IMR-90 (cell line): ENCODE measurements around the gene CDKAL1. TPM values are rescaled to one million over a fixed set of nuclear protein-coding genes. Genes with fewer than 3 reads are reported as not detected.

Source experiments
- ATAC-seq: fragments of 200-7000 bp; cut with Tn5 transposase; 2 replicates; pipeline ENCODE4 v1.9.1; 2020; ENCODE audit warnings: low read depth, mild to moderate bottlenecking, moderate library complexity
- BruUV-seq: library from RNA; stranded (reverse); fragments of 400-500 nt; replicated peaks from 2 replicates; lab custom pipeline; 2021; lab: Mats Ljungman, UMichigan
- CTCF ChIA-PET: fragments of 300-600 bp; formaldehyde crosslinking; extraction: SDS; loops from one replicate; lab custom pipeline; 2021; ENCODE audit warnings: antibody characterized with exemption; lab: Yijun Ruan, JAX
- POLR2A ChIA-PET: fragments of 300-600 bp; sonication (Branson Sonifier 250); formaldehyde crosslinking; loops from one replicate; lab custom pipeline; 2022; ENCODE audit warnings: antibody characterized with exemption; ENCODE audit not compliant: unreplicated experiment; lab: Charles Lee
- DNase-seq: peaks from one replicate; pipeline ENCODE4 v3.0.0; 2013
- H2AFZ ChIP-seq: replicated peaks from 2 replicates; pipeline ENCODE3; 2013; ENCODE audit warnings: low read length, mild to moderate bottlenecking; ENCODE audit not compliant: poor library complexity
- H2AK5ac ChIP-seq: 2 replicates; pipeline ENCODE4 v1.6.1; 2013; ENCODE audit warnings: low read depth, low read length, inconsistent platforms
- H2AK9ac ChIP-seq: replicated peaks from 2 replicates; pipeline ENCODE3; 2013; ENCODE audit warnings: mild to moderate bottlenecking, low read depth, low read length, moderate library complexity; ENCODE audit not compliant: poor library complexity
- H2BK120ac ChIP-seq: 2 replicates; pipeline ENCODE4 v1.6.1; 2013; ENCODE audit warnings: low read depth, low read length, inconsistent platforms
- H2BK15ac ChIP-seq: 3 replicates; pipeline ENCODE4 v1.6.1; 2013; ENCODE audit warnings: low read depth, low read length, inconsistent platforms
- H2BK20ac ChIP-seq: 2 replicates; pipeline ENCODE4 v1.6.1; 2013; ENCODE audit warnings: low read depth, mild to moderate bottlenecking, inconsistent platforms, low read length, moderate library complexity
- H2BK5ac ChIP-seq: 2 replicates; pipeline ENCODE4 v1.6.1; 2013; ENCODE audit warnings: mild to moderate bottlenecking, low read depth, low read length, inconsistent platforms; ENCODE audit not compliant: poor library complexity, severe bottlenecking
- H3K14ac ChIP-seq: replicated peaks from 2 replicates; pipeline ENCODE4 v1.6.1; 2013; ENCODE audit warnings: low read depth, low read length, inconsistent platforms
- H3K18ac ChIP-seq: 2 replicates; pipeline ENCODE4 v1.6.1; 2013; ENCODE audit warnings: low read depth, low read length, control low read depth
- H3K23ac ChIP-seq: 2 replicates; pipeline ENCODE4 v1.6.1; 2013; ENCODE audit warnings: low read depth, low read length, inconsistent platforms
- H3K27ac ChIP-seq: 2 replicates; pipeline ENCODE4 v1.5.1; 2013; ENCODE audit warnings: mild to moderate bottlenecking, control low read depth, low read length; ENCODE audit not compliant: insufficient read depth
- H3K27me3 ChIP-seq: 2 replicates; pipeline ENCODE4 v1.6.1; 2013; ENCODE audit warnings: low read length; ENCODE audit not compliant: control insufficient read depth, insufficient read depth
- H3K36me3 ChIP-seq: 2 replicates; pipeline ENCODE4 v1.6.1; 2013; ENCODE audit warnings: low read length, mixed read lengths; ENCODE audit not compliant: control insufficient read depth, insufficient read depth
- H3K4ac ChIP-seq: 2 replicates; pipeline ENCODE4 v1.6.1; 2013; ENCODE audit warnings: low read depth, low read length, inconsistent platforms
- H3K4me1 ChIP-seq: 2 replicates; pipeline ENCODE4 v1.6.1; 2013; ENCODE audit warnings: low read length, mixed read lengths; ENCODE audit not compliant: control insufficient read depth, insufficient read depth
- H3K4me2 ChIP-seq: 2 replicates; pipeline ENCODE4 v1.6.1; 2013; ENCODE audit warnings: low read depth, mild to moderate bottlenecking, control low read depth, low read length, moderate library complexity
- H3K4me3 ChIP-seq: 2 replicates; pipeline ENCODE4 v1.5.1; 2013; ENCODE audit warnings: low read depth, mild to moderate bottlenecking, control low read depth, low read length, moderate library complexity; ENCODE audit not compliant: insufficient read depth
- H3K56ac ChIP-seq: 2 replicates; pipeline ENCODE4 v1.6.1; 2013; ENCODE audit warnings: low read length, inconsistent platforms; ENCODE audit not compliant: insufficient read depth; ENCODE audit errors: extremely low read depth
- H3K79me1 ChIP-seq, 2 experiments: 2 replicates each; pipeline ENCODE4 v1.6.1; 2013; ENCODE audit warnings: low read length in 2 of 2, inconsistent platforms in 1 of 2, low read depth in 1 of 2
- H3K9ac ChIP-seq: 2 replicates; pipeline ENCODE4 v1.6.1; 2013; ENCODE audit warnings: low read depth, low read length, control low read depth
- H3K9me1 ChIP-seq: 2 replicates; pipeline ENCODE4 v1.6.1; 2013; ENCODE audit warnings: low read length, inconsistent platforms; ENCODE audit not compliant: insufficient read depth
- H3K9me3 ChIP-seq: 2 replicates; pipeline ENCODE4 v1.6.1; 2013; ENCODE audit warnings: low read length; ENCODE audit not compliant: control insufficient read depth, insufficient read depth
- H4K20me1 ChIP-seq: 2 replicates; pipeline ENCODE4 v1.6.1; 2013; ENCODE audit warnings: low read length, inconsistent platforms; ENCODE audit not compliant: insufficient read depth
- H4K5ac ChIP-seq: 2 replicates; pipeline ENCODE4 v1.6.1; 2013; ENCODE audit warnings: mild to moderate bottlenecking, low read depth, low read length, control low read depth
- H4K8ac ChIP-seq, 2 experiments: 2 replicates each; pipeline ENCODE4 v1.6.1; 2013; ENCODE audit warnings: low read depth in 2 of 2, low read length in 2 of 2, control low read depth in 1 of 2, inconsistent platforms in 1 of 2
- H4K91ac ChIP-seq: 2 replicates; pipeline ENCODE4 v1.6.1; 2013; ENCODE audit warnings: low read depth, low read length, inconsistent platforms; ENCODE audit not compliant: insufficient read depth
- POLR2A ChIP-seq: IDR thresholded peaks from 2 replicates; pipeline ENCODE4 v1.6.1; 2012; ENCODE audit warnings: mild to moderate bottlenecking, low read depth, low read length
- WGBS, 2 experiments: methylation state at CpG; one replicate each; pipeline versions ENCODE4 v1.1.5 to v1.1.7; 2013; ENCODE audit warnings: missing lambda C conversion rate in 2 of 2; ENCODE audit not compliant: insufficient read length in 1 of 2; ENCODE audit errors: extremely low coverage in 2 of 2; 5-methylcytosine and 5-hydroxymethylcytosine counted together
- dilution Hi-C: fragments of 300-500 bp; cut with HindIII; formaldehyde crosslinking; loops from one replicate; pipeline ENCODE4 v1.14.3; 2018; ENCODE audit warnings: low sequenced_read_pairs; ENCODE audit not compliant: unreplicated experiment
- in situ Hi-C: fragments of 300-500 bp; cut with MboI; formaldehyde crosslinking; loops from 3 replicates; pipeline ENCODE4 v1.14.3; 2019; ENCODE audit warnings: low sequenced_read_pairs, inconsistent platforms, mixed read lengths
- intact Hi-C: fragments of 100-400 bp; cut with micrococcal nuclease; formaldehyde crosslinking; loops from 2 replicates; pipeline ENCODE4 v1.10.0; 2022
- polyA plus RNA-seq, 3 experiments: library from polyadenylated mRNA; depleted of rRNA; stranded (reverse); fragments of >200 nt; gene quantifications; 2 replicates each; pipeline ENCODE4 v1.2.3, GENCODE V29; 2012; ENCODE audit warnings: low replicate concordance in 1 of 3
- total RNA-seq: library from RNA; depleted of rRNA; stranded (reverse); fragments of >200 nt; gene quantifications from 2 replicates; pipeline ENCODE4 v1.2.3, GENCODE V29; 2012

The CDKAL1 gene
- total and polyA plus RNA-seq, 2 of the 4 experiments (the other 2 are of a cell fraction), result 3.7 to 13.1 TPM

DNA sequence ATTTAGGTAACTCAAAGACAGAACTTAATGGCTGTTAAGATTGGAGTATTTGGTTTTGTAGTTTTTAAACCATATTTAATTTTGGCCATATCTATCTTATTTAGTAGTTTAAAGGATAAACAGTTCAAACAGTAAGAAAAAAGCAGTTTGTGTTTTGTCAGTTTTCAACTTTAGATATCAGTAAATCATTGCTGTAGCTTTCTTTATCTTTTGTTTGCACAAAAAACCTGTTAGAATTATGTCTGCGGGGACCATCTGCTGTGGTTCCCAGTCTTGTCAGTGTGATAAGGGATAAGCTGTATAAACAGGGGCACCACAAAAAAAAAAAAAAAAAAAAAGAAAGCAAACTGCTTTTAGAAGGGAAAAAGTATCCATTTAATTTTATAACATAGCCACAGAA is 40.9 kb downstream of the CDKAL1 start:
- DNase-seq (no peak), ATAC-seq (no peak)
- Histone ChIP-seq H3K56ac (no peak overlapping the region), H4K91ac (no peak overlapping the region), H3K27me3 (no peaks in the 10 kb centered on the region), H2AK5ac (no peak overlapping the region), H2BK20ac (no peak overlapping the region), H3K27ac (no peak overlapping the region), H3K23ac (no peak overlapping the region), H2AFZ (no peak overlapping the region), H4K5ac (no peak overlapping the region), H3K9ac (no peak overlapping the region), H3K4me1 (no peaks in the 10 kb centered on the region), H3K4me2 (no peak overlapping the region), H2BK120ac (no peak overlapping the region), H2AK9ac (no peak overlapping the region), H3K9me3 (no peaks in the 10 kb centered on the region), H4K20me1 (no peaks in the 10 kb centered on the region), H2BK15ac (no peak overlapping the region), H3K4me3 (no peak overlapping the region), H3K18ac (no peak overlapping the region), H3K9me1 (no peaks in the 10 kb centered on the region), H2BK5ac (no peak overlapping the region), H3K36me3 (no peaks in the 10 kb centered on the region; the same call in 1 of the 2 replicates), H3K79me1 (0 out of 4 replicates have a peak, but pooled peaks cover 0 to 3% of the 10 kb centered on the region in 2 experiments), H4K8ac (no peak overlapping the region), H3K4ac (no peak overlapping the region), H3K14ac (no peak overlapping the region)
- dilution Hi-C loops (no loop called here), intact Hi-C loops (no loop called here), in situ Hi-C loops (no loop called here)
- WGBS, 2 experiments, result no CpG with 5 or more reads among the region's 1 CpG
- no peak for TF ChIP-seq POLR2A
- ChIA-PET CTCF (interaction anchor here (0.6 to 0.9 kb wide), 3 partner anchors 19 to 220 kb away, joined by 3 to 6 read pairs (median 3); no protein-coding TSS in a partner anchor), POLR2A (no interaction called here)
- no TSS peak for BruUV-seq
